HG02973 (cell line): Measurements from ENCODE around the gene GNA15.

Experiments used
- ATAC-seq: cut with Tn5 transposase; IDR thresholded peaks from one replicate; pipeline ENCODE4 v1.9.1; 2021; ENCODE audit warnings: moderate library complexity; ENCODE audit not compliant: unreplicated experiment

Gene GNA15

DNA sequence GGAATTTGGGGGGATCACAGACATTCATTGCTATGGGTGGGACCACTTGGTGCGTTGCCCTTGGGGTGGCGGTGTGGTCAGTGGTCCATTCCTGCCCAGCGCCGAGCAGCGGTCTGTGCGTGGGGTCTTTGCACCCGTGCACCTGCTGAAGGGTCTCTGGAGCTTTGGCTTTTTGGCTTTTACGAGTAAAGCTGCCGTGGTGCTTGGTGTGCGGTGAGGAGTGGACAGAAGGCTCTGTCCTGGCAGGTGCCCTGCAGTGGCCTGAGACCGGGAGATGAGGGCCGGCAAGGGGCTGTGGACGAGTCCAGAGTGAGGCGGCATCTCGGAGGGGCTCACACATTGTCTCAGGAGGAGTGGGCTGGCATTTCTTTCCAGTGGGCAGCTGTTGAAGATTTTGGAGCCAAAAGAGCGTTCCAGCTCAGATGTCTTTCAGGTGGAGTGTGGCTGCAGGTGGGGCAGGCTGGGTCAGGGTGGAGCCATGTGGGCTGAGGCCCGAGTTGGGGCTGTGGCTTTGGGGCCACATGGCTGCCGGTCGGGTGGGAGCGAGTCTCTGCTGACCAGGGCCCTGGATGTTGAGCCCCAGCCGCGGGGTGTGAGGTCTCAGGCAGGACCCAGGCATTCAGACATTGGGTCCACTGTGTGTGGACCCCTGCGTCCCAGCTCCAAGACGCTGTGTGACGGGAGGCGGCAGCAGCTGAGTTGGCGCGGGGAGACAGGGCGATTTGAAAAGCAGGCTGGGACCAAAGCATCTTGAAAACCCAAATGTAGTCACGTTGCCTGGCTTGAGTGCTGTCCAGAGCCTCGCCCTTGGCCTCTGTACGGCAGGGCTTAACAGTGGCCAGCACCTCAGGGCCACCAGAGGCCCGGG lies 30.0 kb upstream of the GNA15 start:
- no peak for ATAC-seq

DNA sequence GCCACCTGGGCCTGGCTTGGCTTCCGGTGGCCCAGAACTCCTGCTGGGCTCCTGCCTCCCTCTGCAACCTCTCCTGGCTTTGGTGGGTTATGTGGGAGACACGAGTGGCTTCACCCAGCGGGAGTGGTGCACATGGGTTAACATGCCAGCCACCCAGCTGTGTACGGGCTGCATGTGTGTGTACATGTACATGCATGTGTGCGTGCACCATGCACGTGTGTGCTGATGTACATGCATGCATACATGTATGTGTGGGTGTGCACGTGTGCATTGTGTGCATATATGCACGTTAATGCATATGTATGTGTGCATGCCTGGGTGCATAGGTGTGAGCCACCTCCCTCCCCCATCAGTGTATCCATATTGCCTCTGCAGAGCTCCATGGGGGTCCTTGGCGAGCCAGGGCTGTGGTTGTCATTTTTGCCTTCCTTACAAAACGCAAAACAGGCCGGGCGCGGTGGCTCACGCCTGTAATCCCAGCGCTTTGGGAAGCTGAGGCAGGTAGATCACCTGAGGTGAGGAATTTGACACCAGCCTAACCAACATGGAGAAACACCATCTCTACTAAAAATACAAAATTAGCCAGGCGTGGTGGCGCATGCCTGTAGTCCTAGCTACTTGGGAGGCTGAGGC lies 29.2 kb upstream of the GNA15 start:
- ATAC-seq: no peak

DNA sequence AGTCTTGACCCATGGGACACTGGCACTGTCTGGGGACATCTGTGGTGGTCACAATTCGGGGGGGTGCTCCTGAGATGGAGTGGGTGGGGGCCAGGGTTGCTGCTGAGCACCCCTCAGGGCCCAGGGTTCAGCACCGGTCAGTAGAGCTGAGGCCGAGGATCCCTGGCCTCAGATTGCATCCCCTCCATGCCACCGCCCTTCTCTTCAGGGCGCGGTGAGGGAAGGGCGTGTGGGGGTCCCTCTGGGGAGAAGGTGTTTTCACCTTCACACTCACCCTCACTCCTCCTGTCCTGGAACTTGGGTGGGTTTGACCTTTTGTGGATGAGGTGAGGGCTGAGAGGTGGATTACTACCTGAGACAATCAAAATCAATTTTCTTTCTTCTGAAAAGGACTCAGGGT lies 28.2 kb upstream of the GNA15 start:
- no peak for ATAC-seq

DNA sequence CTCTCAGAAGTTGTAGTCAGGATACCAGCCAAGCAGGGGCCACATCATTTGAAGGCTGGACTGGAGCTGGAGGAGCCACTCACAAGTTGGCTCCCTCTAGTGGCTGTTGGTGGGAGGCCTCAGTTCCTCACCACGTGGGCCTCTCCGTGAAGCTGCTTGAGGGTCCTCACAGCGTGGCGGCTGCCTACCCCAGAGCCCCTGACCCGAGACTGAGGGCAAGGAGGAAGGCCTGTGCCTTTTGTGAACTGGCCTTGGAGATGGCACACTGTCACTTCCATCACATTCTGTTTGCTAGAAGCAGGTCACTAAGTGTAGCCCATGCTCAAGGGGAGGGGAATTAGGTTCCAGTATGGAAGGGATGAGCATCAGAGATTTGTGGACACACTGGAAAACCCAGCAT lies 27.1 kb upstream of the GNA15 start:
- ATAC-seq: no peak

DNA sequence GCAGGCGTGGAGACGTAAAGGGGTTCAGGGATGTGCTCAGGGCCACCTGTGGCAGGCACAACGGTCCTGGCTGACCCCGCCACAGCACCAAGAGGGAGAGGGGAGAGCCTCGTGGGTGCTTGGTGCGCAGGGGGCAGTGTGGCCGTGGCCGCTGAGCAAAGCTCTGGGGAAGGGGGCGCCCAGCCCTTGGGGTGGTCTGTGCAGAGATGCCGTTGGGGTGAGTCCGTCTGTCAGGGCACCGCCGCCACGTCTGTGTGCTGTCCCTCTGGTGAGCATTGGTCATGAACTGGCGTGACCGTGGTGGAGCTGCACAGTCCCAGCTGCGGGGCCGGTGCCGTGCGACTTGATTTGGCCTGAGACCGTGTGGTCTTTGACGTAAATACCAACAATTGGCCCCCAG lies 26.3 kb upstream of the GNA15 start:
- no peak for ATAC-seq

DNA sequence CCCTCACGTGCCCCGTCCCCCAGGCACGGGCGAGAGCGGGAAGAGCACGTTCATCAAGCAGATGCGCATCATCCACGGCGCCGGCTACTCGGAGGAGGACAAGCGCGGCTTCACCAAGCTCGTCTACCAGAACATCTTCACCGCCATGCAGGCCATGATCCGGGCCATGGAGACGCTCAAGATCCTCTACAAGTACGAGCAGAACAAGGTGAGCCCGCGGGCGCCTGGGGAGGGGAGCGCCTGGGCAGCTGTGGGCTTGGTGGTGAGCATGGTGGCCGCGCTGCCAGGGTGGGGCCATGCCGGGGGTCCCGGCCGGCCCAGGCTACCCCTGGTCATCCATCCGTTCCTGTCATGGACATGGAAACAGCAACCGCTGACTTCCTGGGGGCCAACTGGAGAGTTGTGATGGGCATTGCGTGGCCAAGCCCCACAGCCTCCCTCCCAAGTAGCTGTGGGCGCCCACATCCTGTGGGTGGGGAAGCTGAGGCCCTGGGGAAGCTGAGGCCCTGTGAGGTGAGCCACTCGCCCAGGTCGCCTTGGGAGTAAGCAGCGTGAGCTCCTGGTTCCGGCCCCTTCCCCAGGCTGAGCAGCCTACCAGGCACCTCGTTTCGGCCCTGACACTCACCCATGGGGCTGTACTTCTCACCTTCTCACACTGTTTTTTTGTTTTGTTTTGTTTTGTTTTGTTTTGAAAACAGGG lies 25.6 kb upstream of the GNA15 start:
- no peak for ATAC-seq

DNA sequence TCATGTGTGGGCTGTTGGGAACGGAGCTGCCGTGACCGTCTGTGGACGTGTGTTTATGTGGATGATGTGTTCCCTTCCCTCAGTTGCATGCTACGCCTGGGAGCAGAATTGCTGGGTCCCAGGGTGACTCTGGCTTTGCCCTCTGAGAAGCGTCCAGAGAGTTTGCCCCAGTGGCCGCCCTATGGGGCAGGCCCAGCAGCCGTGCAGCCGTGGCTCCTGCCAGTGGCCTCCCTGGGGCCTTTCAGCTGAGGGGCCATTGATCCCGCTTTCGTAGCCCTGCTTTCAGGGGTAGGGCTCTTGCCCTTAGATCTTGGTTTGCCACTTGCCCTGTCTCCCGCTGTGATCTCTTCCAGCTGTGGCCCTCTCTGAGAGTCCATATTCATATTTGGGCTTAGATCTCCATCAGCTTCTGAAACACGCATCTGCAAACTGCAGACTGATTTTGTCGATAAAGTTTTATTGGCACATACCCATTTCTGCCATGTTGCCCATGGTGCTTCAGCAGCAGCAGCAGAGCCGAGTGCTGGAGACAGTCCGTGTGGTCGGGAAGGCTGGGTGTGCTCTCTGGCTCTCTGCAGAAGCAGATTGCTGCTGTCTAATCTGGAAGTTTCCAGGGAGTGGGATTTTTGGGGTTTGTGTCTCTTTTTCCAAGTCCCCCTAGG lies 24.1 kb upstream of the GNA15 start:
- no peak for ATAC-seq

DNA sequence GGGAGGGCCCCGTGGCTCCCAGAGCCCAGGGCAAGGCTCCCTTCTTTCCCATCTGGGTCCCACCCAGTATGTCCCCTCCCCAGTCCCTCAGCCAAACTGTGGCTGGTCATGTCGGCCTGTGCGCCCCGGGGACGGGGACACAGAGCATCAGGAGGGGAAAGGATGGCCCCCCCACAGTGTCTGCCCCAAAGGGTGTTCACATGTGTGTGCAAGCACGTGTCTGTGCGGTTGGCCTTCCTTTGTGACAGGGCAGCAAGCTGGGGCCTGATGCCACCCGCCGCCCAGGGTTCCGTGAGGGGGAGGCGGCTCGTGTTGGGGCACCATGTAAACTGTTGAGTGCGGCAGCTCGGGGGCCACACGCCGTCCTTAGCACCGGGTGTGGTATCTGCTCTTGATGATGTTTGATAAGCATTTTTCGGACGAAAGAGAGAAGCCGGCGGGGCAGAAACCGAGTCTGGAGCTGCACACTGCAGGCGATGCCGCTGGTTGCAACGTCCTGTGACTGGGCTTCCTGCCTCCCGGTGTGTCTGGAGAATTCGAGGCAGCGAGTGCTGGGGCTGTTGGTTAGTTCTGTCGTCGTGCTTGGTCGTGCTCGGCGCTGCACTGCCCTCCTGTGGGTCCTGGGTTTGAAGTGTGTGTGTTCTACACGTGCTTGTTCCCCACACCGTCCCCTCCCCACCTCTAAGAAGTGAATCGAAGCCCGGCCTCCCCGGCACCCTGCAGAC lies 23.3 kb upstream of the GNA15 start:
- ATAC-seq: no peak

DNA sequence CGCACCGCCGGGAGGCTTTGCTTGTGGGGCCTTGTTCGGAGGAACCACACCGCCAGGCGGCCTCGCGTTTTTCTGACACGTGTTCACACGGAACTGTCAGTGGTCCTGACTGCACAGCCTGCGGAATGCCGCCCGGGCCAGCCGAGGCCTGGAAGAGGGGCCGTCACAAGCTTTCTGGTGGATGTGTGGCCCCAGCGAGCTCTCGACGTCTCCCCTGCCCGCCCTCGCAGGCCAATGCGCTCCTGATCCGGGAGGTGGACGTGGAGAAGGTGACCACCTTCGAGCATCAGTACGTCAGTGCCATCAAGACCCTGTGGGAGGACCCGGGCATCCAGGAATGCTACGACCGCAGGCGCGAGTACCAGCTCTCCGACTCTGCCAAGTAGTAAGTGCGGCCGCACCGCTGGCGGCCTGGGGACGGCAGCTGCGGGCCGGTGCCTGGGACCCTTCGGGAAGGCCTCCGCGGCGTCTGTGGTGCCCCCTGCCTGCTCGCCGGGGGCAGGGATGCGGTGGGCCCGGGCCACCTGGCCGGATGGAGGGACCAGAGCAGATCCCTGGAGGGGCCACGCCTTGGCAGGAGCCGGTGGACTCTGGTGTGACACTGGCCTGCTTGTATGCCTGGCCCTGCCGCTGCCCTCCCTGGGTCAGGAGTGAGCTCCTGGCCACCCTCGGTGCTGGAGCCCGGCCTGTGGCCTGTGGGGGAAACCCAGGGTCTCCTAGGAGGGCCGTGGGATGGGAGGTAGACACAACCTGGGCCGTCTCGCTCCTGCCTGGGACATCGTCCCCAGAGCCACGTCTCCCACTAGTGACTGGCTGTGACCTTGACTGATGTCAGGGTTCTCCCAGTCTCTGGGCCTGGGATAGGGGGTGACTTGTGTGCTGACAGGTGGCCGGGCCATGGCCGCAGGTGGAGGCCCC lies 22.5 kb upstream of the GNA15 start:
- ATAC-seq: no peak

DNA sequence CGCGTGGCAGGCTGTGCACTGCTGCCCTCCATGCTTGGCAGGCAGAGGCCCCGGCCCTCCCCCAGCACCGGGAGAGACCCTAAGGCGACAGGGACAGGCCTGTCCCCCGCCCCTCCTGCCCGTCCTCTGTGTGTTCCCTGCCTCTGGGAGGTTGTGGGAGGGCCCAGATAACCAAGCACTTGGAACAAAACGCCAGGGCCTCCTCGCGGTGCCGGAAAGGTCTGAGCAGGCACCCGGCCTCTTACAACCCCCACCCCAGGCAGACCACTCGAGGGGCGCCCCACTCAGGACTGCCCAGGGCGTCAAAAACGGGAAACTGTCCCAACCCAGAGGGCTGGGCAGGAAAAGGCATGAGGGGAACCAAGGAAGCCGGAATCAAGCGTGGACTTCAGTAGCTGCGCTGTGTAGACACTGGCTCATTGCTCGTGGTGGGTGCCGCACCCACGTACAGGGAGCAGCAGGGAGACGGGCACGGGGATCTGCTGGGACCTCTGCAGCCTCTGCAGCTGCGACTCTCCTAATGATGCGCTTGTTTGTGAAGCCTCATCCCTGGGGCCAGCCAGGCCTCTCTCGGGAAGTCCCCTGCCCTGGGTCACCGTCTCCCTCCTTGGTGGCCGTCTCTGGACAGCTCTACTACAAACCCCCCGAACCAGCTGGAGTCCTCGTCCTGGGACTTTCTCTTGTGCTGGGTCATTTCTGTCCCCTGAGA lies 21.7 kb upstream of the GNA15 start:
- no peak for ATAC-seq

DNA sequence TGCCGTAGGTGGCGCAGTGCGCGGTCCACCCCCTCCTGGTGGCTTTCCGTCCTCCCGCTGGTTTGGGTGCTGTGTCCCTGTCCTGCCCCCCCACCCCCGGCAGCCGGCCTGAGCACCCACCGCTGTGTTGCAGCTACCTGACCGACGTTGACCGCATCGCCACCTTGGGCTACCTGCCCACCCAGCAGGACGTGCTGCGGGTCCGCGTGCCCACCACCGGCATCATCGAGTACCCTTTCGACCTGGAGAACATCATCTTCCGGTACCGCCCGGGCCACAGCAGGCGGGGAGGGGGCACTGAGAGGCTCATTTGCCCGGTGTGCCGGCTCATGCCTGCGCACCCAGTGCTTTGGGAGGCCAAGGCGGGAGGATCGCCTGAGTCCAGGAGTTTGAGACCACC lies 21.0 kb upstream of the GNA15 start:
- no peak for ATAC-seq

DNA sequence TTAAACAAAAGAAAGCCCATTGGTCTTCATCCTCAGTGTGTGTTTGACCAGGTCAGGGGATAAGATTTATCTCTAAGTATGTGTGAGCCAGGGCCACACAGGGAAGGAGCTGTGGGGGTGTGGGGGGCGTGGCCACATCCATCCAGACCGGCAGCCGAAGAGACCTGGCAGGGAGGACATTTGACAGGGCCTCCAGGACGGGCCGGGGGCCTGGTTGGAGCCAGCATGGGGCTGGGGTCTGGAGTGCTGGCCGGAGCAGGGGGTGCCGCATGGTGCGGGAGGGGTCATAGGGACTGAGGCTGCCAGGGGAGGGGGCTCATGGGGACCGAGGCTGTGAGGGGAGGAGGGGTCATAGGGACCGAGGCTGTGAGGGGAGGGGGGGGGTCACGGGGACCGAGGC lies 20.4 kb upstream of the GNA15 start:
- ATAC-seq: no peak

DNA sequence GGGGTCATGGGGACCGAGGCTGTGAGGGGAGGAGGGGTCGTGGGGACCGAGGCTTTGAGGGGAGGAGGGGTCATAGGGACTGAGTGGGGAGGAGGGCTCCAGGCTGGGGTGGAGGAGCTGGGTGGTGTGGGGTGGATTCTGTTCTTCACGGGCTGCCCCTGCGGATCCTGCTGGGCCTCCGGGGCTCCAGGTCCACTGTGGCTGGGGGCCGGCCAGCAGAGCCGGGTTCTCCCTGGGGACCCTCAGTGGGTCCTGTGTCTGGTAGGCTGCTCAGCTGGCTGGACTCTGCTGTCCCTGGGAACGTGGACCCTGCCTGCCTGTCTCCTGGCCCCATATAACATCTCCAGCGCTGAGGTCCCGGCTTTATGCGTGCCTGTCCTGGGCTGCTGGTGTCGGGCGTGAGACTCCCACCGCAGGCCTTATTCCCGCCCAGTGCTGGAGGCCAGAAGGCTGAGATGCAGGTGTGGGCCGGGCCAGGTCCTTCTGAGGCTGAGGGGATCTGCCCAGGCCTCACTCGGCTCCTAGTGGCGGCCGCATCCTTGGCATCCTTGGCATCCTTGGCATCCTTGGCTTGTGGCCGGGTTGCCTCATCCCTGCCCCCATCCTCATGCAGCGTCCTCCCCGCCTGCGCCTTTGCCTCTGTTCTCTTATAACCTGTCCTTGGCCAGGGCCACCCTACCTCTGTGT lies 19.8 kb upstream of the GNA15 start:
- ATAC-seq: no peak

DNA sequence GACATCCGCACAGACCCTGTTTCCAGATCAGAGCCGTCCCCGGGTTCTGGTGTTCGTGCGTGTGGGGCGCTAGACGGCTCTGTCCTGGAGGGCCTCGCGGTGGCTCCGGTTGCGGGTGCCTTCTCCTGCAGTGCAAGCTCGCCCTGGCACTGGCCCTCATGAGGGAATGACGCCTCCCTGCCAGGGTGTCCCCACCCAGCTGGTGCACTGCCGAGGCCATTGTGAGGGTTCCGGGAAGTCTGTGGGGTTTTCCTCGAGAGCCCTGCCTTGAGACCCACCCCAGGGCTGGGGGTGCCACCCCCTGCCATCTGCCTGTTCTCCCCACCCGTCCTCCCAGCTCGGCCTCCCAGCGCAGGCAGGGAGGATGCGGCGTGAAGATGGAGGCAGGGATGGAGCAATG lies 19.2 kb upstream of the GNA15 start:
- no peak for ATAC-seq

DNA sequence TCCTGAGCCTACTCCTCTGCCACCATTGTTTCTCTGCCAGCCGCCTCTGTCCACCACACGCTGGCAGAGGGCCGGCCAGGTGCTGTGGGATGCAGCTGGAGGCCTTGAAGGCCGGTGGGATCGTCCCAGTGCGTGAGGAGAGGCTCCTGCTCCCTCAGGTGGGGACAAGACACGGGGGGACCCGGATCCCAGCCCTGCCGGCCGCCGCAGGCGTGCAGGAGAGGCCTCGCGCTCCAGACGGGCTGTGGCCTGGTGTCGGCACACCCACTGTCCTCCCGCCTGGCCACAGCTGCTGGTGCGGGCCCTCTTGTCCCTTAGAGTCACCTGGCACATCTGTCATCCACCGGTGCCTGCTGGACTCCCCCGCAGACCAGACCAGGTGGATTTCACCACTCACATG lies 18.1 kb upstream of the GNA15 start:
- ATAC-seq: no peak

DNA sequence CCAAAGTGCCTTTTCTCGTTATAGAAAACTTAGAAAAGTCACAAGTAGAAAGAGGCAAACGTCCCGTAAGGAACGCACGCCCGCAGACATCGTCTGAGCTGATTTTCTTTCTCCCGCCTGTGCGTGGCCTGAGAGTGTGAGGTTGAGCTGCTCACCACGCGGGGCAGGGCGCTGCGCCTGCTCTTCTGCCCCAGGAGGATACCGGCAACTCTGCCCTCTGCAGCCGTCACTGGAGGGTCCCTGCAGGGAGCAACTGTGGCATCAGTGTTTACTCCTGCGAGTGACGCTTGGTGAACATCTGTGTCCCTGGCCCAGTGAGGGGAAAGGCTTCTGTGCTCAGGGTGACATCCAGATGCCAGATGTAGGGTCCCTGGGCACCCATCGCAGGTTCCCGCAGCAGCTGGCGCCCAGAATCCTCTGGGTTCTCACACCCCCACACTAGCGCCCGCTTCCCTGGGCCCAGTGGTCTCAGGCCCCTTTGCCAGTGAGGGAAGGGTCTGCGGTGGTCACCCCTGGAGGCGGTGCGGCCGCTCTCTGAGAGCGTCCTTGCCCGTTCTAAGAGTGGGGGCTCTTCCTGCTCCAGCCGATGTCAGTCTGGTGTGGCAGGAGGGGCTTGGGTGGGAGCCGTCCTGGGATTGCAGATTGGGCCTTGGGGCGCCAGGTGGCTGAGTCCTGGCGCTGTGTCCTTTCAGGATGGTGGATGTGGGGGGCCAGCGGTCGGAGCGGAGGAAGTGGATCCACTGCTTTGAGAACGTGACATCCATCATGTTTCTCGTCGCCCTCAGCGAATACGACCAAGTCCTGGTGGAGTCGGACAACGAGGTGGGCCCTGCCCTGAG lies 17.4 kb upstream of the GNA15 start:
- ATAC-seq: no peak

DNA sequence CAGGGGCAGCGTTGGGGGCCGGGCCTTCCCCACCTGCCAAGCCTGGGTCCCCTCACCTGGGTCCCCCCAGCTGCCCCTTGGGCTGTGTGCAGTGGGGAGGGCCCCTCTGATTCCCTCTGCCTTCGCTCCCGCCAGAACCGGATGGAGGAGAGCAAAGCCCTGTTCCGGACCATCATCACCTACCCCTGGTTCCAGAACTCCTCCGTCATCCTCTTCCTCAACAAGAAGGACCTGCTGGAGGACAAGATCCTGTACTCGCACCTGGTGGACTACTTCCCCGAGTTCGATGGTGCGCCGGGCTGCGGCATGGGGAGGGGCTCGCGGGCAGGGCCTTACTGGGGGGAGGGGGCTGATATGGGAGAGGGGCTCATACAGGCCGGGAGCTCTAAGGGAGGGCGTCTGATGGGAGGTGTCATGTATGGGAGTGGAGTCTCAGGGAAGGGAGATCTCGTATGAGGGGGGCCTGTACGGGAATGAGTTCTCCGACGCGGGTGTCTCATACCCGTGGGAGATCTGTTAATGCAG lies 16.7 kb upstream of the GNA15 start:
- ATAC-seq: no peak
